ENCODE results near the gene MYRF. TPM values are rescaled to one million over a fixed set of nuclear protein-coding genes. Genes with fewer than 3 reads are reported as not detected.

The MYRF gene
- total and polyA plus RNA-seq, 11 donors, result 0.11 to 41.2 (median 0.25) TPM; not detected in 2

DNA sequence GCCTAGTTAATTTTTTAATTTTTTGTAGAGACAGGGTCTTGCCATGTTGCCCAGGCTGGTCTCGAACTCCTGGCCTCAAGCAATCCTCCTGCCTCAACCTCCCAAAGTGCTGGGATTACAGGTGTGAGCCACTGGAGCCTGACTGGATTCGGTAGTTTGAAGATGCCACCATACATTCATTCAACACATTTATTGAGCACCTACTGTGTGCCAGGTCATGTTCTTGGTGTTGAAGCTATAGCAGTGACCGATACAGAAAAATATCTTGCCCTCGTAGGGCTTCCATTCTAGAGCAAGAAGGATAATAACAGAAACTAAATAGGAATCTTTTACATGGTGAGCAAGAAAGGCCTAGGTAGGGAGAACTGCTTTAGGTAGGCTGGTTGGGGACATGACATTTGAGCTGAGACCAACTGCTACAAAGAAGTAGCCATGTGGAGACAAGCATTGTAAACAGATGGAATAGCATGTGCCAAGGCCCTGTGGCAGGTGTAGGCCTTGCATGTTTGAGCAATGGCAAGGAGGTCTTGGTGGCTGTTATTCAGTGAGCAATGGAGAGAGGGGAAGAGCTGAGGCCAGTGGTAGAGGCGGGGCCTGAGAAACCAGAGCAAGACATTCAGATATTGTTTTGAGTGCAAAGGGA lies 1.7 kb upstream of the MYRF start:
- 93 to 98% (median 95%) methylated on average over 5 of the region's 5 CpGs for WGBS, 4 donors
- H3K27me3 ChIP-seq, result peaks cover 0 to 7% (median 2%) of the 10 kb centered on the region in 9 donors
- H3K4me1 ChIP-seq, result peaks cover 0 to 18% (median 7%) of the 10 kb centered on the region in 12 donors
- no peak overlapping the region for H3K27ac ChIP-seq
- intact Hi-C loops (cut with DNase I), result loop anchor here in 4 of 10 donors (5.0 kb wide), 1 partner anchor 357 kb away; no protein-coding TSS in a partner anchor
- H3K4me3 ChIP-seq, result no peak overlapping the region
- H3K36me3 ChIP-seq, result no peaks in the 10 kb centered on the region
- DNase-seq (no peak), ATAC-seq (no peak)
- TF ChIP-seq, protein P1, sequence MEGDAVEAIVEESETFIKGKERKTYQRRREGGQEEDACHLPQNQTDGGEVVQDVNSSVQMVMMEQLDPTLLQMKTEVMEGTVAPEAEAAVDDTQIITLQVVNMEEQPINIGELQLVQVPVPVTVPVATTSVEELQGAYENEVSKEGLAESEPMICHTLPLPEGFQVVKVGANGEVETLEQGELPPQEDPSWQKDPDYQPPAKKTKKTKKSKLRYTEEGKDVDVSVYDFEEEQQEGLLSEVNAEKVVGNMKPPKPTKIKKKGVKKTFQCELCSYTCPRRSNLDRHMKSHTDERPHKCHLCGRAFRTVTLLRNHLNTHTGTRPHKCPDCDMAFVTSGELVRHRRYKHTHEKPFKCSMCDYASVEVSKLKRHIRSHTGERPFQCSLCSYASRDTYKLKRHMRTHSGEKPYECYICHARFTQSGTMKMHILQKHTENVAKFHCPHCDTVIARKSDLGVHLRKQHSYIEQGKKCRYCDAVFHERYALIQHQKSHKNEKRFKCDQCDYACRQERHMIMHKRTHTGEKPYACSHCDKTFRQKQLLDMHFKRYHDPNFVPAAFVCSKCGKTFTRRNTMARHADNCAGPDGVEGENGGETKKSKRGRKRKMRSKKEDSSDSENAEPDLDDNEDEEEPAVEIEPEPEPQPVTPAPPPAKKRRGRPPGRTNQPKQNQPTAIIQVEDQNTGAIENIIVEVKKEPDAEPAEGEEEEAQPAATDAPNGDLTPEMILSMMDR (IDR thresholded peaks at IDR 0.05), result no peak
- TF ChIP-seq POLR2A (IDR thresholded peaks at IDR 0.05), result no peak
- H3K9me3 ChIP-seq, result no peaks in the 10 kb centered on the region

DNA sequence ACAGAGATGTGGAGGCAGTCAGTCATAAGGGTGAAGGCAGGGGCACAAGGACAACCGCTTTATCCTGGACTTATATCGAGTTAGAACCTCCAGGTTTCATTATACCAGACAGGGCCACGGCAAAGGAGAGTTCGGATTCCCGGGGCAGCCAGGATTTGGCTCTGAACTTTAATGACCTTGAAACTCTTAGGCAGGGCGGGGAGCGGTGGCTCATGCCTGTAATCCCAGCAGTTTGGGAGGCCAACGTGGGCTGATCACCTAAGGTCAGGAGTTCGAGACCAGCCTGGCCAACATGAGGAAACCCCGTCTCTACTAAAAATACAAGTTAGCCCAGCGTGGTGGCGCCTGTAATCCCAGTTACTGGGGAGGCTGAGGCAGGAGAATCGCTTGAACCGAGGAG lies 1.1 kb upstream of the MYRF start:
- H3K36me3 ChIP-seq, result no peaks in the 10 kb centered on the region
- H3K27ac ChIP-seq, result no peak overlapping the region
- no peak overlapping the region for H3K4me3 ChIP-seq
- 89 to 91% (median 90%) methylated on average over 14 of the region's 14 CpGs for WGBS, 4 donors
- no peaks in the 10 kb centered on the region for H3K9me3 ChIP-seq
- intact Hi-C loops (cut with DNase I), result loop anchor here in 4 of 10 donors (5.0 kb wide), 1 partner anchor 356 kb away; no protein-coding TSS in a partner anchor
- TF ChIP-seq, protein P1 (IDR thresholded peaks at IDR 0.05), result no peak
- no peak for TF ChIP-seq POLR2A (IDR thresholded peaks at IDR 0.05)
- peaks cover 0 to 7% (median 2%) of the 10 kb centered on the region in 9 donors for H3K27me3 ChIP-seq
- peaks cover 0 to 19% (median 9%) of the 10 kb centered on the region in 12 donors for H3K4me1 ChIP-seq
- ATAC-seq (no peak), DNase-seq (no peak)

DNA sequence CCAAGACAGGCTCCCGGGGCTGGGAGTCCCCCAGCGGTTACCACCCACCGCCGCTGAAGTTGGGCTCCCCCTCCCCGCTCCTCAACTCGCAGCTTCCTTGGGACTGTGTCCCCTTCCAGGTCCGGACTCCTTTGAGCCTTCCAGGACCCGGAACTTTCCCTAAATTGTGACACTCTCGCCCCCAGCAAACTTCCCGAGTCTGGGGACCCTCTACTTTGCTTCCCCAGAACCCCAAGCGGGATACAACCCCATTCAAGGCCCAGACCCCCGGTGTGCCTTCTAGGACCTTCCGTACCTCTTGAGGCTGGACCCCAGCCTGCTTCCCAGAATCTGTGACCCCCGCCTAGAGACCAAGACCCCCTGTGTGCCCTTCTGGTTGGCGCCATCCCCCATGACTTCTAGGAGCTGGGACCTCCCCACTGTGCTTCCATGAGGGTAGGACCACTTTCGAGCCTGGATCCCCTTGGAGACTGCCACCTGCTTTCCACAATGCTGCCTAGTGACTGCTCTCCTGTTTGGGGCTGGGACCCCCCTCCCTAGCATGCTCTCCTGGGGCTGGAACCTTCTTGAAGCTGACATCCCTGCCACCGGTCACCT lies 587 bp downstream of the MYRF start:
- no peaks in the 10 kb centered on the region for H3K9me3 ChIP-seq
- peaks cover 0 to 7% (median 2%) of the 10 kb centered on the region in 9 donors for H3K27me3 ChIP-seq
- no peak for ATAC-seq
- 38 to 46% (median 42%) methylated on average over 17 of the region's 17 CpGs for WGBS, 4 donors
- peak overlapping the region in 11 of 12 donors; percentile 2 to 59 (median 51) for H3K4me3 ChIP-seq
- peaks cover 0 to 19% (median 4%) of the 10 kb centered on the region in 12 donors for H3K4me1 ChIP-seq
- H3K27ac ChIP-seq, result no peak overlapping the region
- H3K36me3 ChIP-seq, result no peaks in the 10 kb centered on the region
- intact Hi-C loops (cut with DNase I), result loop anchor here in 5 of 10 donors (2.0 to 5.0 kb wide), 2 partner anchors 354 to 356 kb away; no protein-coding TSS in a partner anchor
- DNase-seq, result no peak
- no peak for TF ChIP-seq POLR2A (IDR thresholded peaks at IDR 0.05)
- TF ChIP-seq, protein P1 (IDR thresholded peaks at IDR 0.05), result no peak

DNA sequence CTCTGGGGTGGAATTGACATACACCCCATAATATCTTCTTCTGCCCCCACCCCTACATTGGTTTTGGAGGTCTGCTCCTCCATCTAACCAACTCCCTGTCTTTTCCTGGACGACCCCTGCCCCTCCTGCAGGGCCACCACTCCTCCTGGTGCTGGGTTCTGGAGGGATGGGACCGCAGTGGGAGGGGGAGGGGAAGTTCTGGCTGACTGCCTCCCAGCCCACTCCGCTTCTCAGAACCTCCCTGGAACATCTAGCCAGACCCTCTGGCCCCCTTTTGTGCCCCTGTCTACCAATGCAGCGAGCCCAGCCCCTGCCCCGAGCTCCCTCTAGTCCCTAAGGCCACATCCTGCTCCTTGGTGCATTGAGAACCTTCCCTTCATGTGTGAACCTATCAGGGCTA lies 1.2 kb downstream of the MYRF start:
- Histone ChIP-seq H3K4me1 (peaks cover 0 to 17% (median 2%) of the 10 kb centered on the region in 12 donors), H3K27ac (no peak overlapping the region), H3K9me3 (no peaks in the 10 kb centered on the region), H3K36me3 (no peaks in the 10 kb centered on the region), H3K4me3 (no peak overlapping the region), H3K27me3 (peaks cover 0 to 7% (median 2%) of the 10 kb centered on the region in 9 donors)
- no peak for ATAC-seq
- 83 to 100% (median 92%) methylated on average over 5 of the region's 5 CpGs for WGBS, 4 donors
- intact Hi-C loops (cut with DNase I), result loop anchor here in 5 of 10 donors (2.0 to 5.0 kb wide), 2 partner anchors 354 to 355 kb away; no protein-coding TSS in a partner anchor
- no peak for DNase-seq
- no peak for TF ChIP-seq POLR2A (IDR thresholded peaks at IDR 0.05)
- TF ChIP-seq, protein P1 (IDR thresholded peaks at IDR 0.05), result no peak

Data from heart left ventricle (tissue), 16 donors.